ENCODE measurements around the gene COG1.
A peak's percentile ranks its signal among the peaks of the same experiment; 100 is the strongest.

GRCh38 chr17:73215447-73215846 is 22.6 kb downstream of the COG1 start:
- TF ChIP-seq, protein P1, sequence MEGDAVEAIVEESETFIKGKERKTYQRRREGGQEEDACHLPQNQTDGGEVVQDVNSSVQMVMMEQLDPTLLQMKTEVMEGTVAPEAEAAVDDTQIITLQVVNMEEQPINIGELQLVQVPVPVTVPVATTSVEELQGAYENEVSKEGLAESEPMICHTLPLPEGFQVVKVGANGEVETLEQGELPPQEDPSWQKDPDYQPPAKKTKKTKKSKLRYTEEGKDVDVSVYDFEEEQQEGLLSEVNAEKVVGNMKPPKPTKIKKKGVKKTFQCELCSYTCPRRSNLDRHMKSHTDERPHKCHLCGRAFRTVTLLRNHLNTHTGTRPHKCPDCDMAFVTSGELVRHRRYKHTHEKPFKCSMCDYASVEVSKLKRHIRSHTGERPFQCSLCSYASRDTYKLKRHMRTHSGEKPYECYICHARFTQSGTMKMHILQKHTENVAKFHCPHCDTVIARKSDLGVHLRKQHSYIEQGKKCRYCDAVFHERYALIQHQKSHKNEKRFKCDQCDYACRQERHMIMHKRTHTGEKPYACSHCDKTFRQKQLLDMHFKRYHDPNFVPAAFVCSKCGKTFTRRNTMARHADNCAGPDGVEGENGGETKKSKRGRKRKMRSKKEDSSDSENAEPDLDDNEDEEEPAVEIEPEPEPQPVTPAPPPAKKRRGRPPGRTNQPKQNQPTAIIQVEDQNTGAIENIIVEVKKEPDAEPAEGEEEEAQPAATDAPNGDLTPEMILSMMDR (IDR thresholded peaks at IDR 0.05): peak in 1 of 7 experiments; percentile 15
- no peak for TF ChIP-seq POLR2A (IDR thresholded peaks at IDR 0.05)

Measured in body of pancreas (tissue), 4 donors.